CD4-positive, alpha-beta T cell (primary cell): Measurements from ENCODE around the gene IL20RA. TPM values are rescaled to one million over a fixed set of nuclear protein-coding genes. Genes with fewer than 3 reads are reported as not detected.

ENCODE experiments used
- ATAC-seq: fragments of 200-7000 bp; cut with Tn5 transposase; one replicate; pipeline ENCODE4 v1.10.0; 2022; ENCODE audit warnings: mild to moderate bottlenecking; ENCODE audit not compliant: poor library complexity
- CTCF ChIA-PET: fragments of 350-600 bp; sonication (Branson Sonifier 250); formaldehyde crosslinking; loops from one replicate; lab custom pipeline; 2021; ENCODE audit warnings: antibody characterized with exemption, inconsistent platforms; lab: Charles Lee
- POLR2A ChIA-PET: fragments of 350-600 bp; sonication (Branson Sonifier 250); formaldehyde crosslinking; loops from one replicate; lab custom pipeline; 2021; ENCODE audit warnings: antibody characterized with exemption, inconsistent platforms; lab: Charles Lee
- DNase-seq, 14 experiments: peaks; one replicate each; pipeline ENCODE4 v3.0.0-alpha.2; 2013 to 2020; ENCODE audit warnings: mixed read lengths in 2 of 14
- H3K27ac ChIP-seq, 2 donors: one replicate each; pipeline versions ENCODE4 v1.5.1 to v1.7.0; 2013; ENCODE audit warnings: low read length in 2 of 2, low read depth in 1 of 2, mild to moderate bottlenecking in 1 of 2
- H3K27me3 ChIP-seq, 2 experiments: 1 replicate in 1 of 2; 2 replicates in 1 of 2; pipeline versions ENCODE4 v1.6.1 to v1.7.0; 2013; ENCODE audit warnings: low read length in 2 of 2, control low read depth in 1 of 2, mild to moderate bottlenecking in 1 of 2, moderate library complexity in 1 of 2; ENCODE audit not compliant: insufficient read depth in 2 of 2, control insufficient read depth in 1 of 2
- H3K36me3 ChIP-seq: one replicate; pipeline ENCODE4 v1.6.1; 2013; ENCODE audit warnings: low read length, control low read depth; ENCODE audit not compliant: insufficient read depth
- H3K4me1 ChIP-seq: one replicate; pipeline ENCODE4 v1.6.1; 2013; ENCODE audit warnings: low read length, control low read depth; ENCODE audit not compliant: insufficient read depth
- H3K4me3 ChIP-seq: one replicate; pipeline ENCODE4 v1.5.1; 2013; ENCODE audit warnings: mild to moderate bottlenecking, low read length, moderate library complexity
- H3K9me3 ChIP-seq, 2 experiments: 1 replicate in 1 of 2; 2 replicates in 1 of 2; pipeline versions ENCODE4 v1.6.1 to v1.7.0; 2013; ENCODE audit warnings: low read length in 2 of 2, mild to moderate bottlenecking in 2 of 2, control low read depth in 1 of 2, moderate library complexity in 1 of 2; ENCODE audit not compliant: control insufficient read depth in 1 of 2, insufficient read depth in 1 of 2
- H3K27ac Mint-ChIP-seq: one replicate; pipeline ENCODE4 v1.8.0; 2020; ENCODE audit warnings: mixed read lengths
- H3K27me3 Mint-ChIP-seq: one replicate; pipeline ENCODE4 v1.8.0; 2021; ENCODE audit warnings: mixed read lengths
- H3K36me3 Mint-ChIP-seq: one replicate; pipeline ENCODE4 v1.8.0; 2021; ENCODE audit warnings: low read depth, mixed read lengths
- H3K4me1 Mint-ChIP-seq: one replicate; pipeline ENCODE4 v1.8.0; 2021; ENCODE audit warnings: low read depth, mixed read lengths
- H3K4me3 Mint-ChIP-seq: one replicate; pipeline ENCODE4 v1.8.0; 2020; ENCODE audit warnings: mild to moderate bottlenecking, mixed read lengths
- H3K9me3 Mint-ChIP-seq: one replicate; pipeline ENCODE4 v1.8.0; 2020; ENCODE audit warnings: mixed read lengths
- intact Hi-C, 2 experiments: fragments of 100-400 bp; cut with DNase I in 1 of 2; cut with micrococcal nuclease in 1 of 2; formaldehyde crosslinking; loops; one replicate each; pipeline versions ENCODE4 v1.15.1 to v1.9.0; 2023 to 2025; cut with DNase I, micrococcal nuclease
- polyA plus RNA-seq, 2 donors: library from polyadenylated mRNA; unstranded; fragments of 120-200 nt; gene quantifications; one replicate each; pipeline ENCODE4 v1.2.1, GENCODE V29; 2013
- total RNA-seq, 174 experiments: library from RNA in 2 of 174; stranded (reverse) in 2 of 174; gene quantifications; one replicate each; pipeline ENCODE4 v1.2.3 and lab custom pipeline; 2021 to 2026
- TF ChIP-seq, protein P1 (sequence below): fragments of 200-600 bp; IDR thresholded peaks from one replicate; pipeline ENCODE4 v1.8.0; 2022; ENCODE audit warnings: antibody characterized with exemption, mild to moderate bottlenecking

Gene IL20RA, protein sequence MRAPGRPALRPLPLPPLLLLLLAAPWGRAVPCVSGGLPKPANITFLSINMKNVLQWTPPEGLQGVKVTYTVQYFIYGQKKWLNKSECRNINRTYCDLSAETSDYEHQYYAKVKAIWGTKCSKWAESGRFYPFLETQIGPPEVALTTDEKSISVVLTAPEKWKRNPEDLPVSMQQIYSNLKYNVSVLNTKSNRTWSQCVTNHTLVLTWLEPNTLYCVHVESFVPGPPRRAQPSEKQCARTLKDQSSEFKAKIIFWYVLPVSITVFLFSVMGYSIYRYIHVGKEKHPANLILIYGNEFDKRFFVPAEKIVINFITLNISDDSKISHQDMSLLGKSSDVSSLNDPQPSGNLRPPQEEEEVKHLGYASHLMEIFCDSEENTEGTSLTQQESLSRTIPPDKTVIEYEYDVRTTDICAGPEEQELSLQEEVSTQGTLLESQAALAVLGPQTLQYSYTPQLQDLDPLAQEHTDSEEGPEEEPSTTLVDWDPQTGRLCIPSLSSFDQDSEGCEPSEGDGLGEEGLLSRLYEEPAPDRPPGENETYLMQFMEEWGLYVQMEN
- total RNA-seq (not detected), total RNA-seq (lab: John Stamatoyannopoulos, UW) (0 to 0.27 (median 0) reads per million in 172 experiments)
- 0.01 TPM for polyA plus RNA-seq (2013, experiment 1 of 2)
- 0.63 TPM for polyA plus RNA-seq (2013, experiment 2 of 2)

DNA sequence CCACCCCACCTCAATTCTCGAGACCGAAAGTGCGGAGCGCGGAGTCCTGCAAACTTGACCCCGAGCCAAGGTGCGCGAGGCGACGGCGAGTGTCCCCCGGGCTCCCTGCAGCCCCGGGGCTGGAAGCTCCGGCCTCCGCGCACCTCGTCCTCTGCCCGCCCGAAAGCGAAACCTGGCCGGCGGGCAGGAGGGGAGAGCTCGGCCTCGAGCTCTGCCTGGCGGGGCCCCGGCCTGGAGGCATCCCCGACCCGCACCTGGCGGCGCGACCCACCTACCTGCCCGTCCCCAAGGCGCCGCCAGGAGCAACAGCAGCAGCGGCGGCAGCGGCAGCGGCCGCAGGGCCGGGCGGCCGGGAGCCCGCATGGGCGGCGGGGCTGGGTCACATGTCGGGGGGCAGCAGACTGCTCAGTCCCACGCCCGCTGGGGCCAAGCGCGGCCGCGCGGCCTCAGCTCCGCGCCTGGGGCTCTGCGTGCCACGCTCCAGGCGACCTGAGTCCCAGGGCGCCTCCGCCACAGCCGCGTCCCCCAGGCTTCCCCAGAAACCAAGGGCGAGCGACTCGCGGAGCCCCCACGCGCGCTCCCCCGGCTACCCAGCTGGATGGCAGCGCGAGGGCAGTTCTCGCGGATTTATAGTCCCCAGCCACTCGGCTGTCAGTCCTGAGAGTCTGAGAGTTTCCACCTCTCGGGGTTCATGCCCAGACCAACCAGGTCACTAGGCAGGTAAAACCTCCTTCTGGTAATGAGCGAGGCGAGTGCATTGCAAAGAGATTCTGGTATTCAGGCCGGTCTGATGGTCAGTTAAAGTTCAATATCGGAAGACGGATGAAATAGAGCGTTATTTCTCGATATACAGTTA, at the start of gene IL20RA:
Gene IL20RA, minus strand, starts transcription at position 600 of the 856 bp plus-strand sequence. Its CDS starts 237 bp downstream, at position 363.
- H3K4me1 Mint-ChIP-seq: peaks cover 10% of the 10 kb centered on the region
- DNase-seq (peak in 5 of 14 experiments; percentile 0 to 45 (median 23)), ATAC-seq (peak; percentile 24)
- no peaks in the 10 kb centered on the region for H3K36me3 ChIP-seq
- peaks cover 0 to 3% of the 10 kb centered on the region in 2 experiments for H3K9me3 ChIP-seq
- TF ChIP-seq, protein P1, sequence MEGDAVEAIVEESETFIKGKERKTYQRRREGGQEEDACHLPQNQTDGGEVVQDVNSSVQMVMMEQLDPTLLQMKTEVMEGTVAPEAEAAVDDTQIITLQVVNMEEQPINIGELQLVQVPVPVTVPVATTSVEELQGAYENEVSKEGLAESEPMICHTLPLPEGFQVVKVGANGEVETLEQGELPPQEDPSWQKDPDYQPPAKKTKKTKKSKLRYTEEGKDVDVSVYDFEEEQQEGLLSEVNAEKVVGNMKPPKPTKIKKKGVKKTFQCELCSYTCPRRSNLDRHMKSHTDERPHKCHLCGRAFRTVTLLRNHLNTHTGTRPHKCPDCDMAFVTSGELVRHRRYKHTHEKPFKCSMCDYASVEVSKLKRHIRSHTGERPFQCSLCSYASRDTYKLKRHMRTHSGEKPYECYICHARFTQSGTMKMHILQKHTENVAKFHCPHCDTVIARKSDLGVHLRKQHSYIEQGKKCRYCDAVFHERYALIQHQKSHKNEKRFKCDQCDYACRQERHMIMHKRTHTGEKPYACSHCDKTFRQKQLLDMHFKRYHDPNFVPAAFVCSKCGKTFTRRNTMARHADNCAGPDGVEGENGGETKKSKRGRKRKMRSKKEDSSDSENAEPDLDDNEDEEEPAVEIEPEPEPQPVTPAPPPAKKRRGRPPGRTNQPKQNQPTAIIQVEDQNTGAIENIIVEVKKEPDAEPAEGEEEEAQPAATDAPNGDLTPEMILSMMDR: no peak
- peaks cover 4% of the 10 kb centered on the region for H3K4me1 ChIP-seq
- no peak within 1 kb of the TSS for H3K27ac Mint-ChIP-seq
- H3K27me3 Mint-ChIP-seq: peaks cover 91% of the 10 kb centered on the region
- ChIA-PET CTCF (no interaction called here), POLR2A (no interaction called here)
- H3K36me3 Mint-ChIP-seq: no peaks in the 10 kb centered on the region
- peak within 1 kb of the TSS; percentile 53 for H3K4me3 ChIP-seq
- intact Hi-C loops: no loop called here
- H3K4me3 Mint-ChIP-seq: peak within 1 kb of the TSS; percentile 85
- H3K27me3 ChIP-seq: peaks cover 48 to 83% of the 10 kb centered on the region in 2 experiments
- H3K27ac ChIP-seq: no peak within 1 kb of the TSS
- H3K9me3 Mint-ChIP-seq: no peaks in the 10 kb centered on the region

DNA sequence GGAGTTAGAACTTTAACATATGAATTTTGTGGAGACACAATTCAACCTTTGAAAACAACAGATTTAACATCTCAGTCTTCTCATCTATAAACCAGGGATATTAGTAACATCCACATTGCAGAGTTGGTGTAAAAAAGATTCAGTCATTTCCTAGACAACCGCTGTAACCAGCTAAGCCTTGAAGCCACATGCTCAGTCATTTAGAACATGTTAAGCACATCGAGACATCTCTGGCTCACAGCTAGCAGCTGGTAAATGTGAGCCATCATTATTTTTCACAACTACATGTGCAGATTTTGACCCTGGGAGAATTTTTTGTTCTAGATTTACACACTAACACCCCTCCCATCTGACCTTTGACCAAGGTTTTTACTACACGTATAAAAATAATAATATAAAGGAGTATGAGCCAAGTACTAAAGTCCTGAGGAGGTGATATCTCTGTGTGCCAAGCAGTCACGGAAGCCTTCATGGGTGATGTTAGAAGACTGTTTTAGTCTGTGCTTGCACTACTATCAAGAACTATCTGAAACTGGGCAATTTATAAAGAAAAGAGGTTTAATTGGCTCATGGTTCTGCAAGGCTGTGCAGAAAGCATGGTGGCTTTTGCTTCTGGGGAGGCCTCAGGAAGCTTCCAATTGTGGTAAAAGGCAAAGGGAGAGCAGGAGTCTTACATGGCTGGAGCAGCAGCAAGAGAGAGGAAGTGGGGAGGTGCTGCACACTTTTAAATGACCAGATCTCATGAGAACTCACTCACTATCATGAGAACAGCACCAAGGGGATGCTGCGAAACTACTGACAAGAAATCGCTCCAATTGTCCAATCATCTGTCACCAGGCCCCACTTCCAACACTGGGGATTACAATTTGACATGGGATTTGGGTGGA, 48.7 kb upstream of the IL20RA start:
- ATAC-seq (no peak), DNase-seq (no peak)
- Histone ChIP-seq H3K4me1 (peaks cover 9% of the 10 kb centered on the region), H3K4me3 (no peak overlapping the region), H3K27ac (no peak overlapping the region), H3K9me3 (no peaks in the 10 kb centered on the region), H3K27me3 (no peaks in the 10 kb centered on the region), H3K36me3 (no peaks in the 10 kb centered on the region)
- TF ChIP-seq, protein P1: no peak
- peaks cover 5% of the 10 kb centered on the region for H3K27me3 Mint-ChIP-seq
- no peaks in the 10 kb centered on the region for H3K9me3 Mint-ChIP-seq
- ChIA-PET CTCF (interaction anchor here (0.6 to 1.2 kb wide), 13 partner anchors 8 to 1201 kb away, joined by 3 to 21 read pairs (median 4); no protein-coding TSS in a partner anchor), POLR2A (interaction anchor here (0.7 to 0.8 kb wide), 2 partner anchors 178 to 322 kb away, joined by 3 read pairs; no protein-coding TSS in a partner anchor)
- no peak overlapping the region for H3K4me3 Mint-ChIP-seq
- no peak overlapping the region for H3K27ac Mint-ChIP-seq
- H3K4me1 Mint-ChIP-seq: peaks cover 12% of the 10 kb centered on the region
- H3K36me3 Mint-ChIP-seq: no peaks in the 10 kb centered on the region
- intact Hi-C loops: loop anchor here (1.0 to 10.0 kb wide), 8 partner anchors 74 to 1011 kb away; partner anchors contain the start of gene PERP (in 1 of the 2)
